PC-3 (cell line): ENCODE measurements around the gene VAMP8. TPM values are rescaled to one million over a fixed set of nuclear protein-coding genes. Genes with fewer than 3 reads are reported as not detected.
"Not testable (repeated sequence)": the region's sequence is repeated elsewhere in the genome, so short reads cannot be mapped to it uniquely, and the experiment has no call there.

Source experiments
- ATAC-seq: fragments of 200-7000 bp; cut with Tn5 transposase; 2 replicates; pipeline ENCODE4 v1.9.1; 2020; ENCODE audit warnings: mild to moderate bottlenecking, moderate library complexity
- BruUV-seq: library from RNA; stranded (reverse); fragments of 400-500 nt; replicated peaks from 2 replicates; lab custom pipeline; 2021; lab: Mats Ljungman, UMichigan
- CTCF ChIA-PET: fragments of 300-600 bp; sonication (Branson Sonifier 250); formaldehyde crosslinking; loops from one replicate; lab custom pipeline; 2022; ENCODE audit warnings: antibody characterized with exemption; lab: Charles Lee
- POLR2A ChIA-PET: fragments of 300-600 bp; sonication (Branson Sonifier 250); formaldehyde crosslinking; loops from one replicate; lab custom pipeline; 2022; ENCODE audit warnings: antibody characterized with exemption; ENCODE audit not compliant: unreplicated experiment; lab: Charles Lee
- DNase-seq: peaks from one replicate; pipeline ENCODE4 v3.0.0-alpha.2; 2015
- H2AFZ ChIP-seq: fragments of 300-600 bp; sonication (generic); 2 replicates; pipeline ENCODE4 v1.6.0; 2016; ENCODE audit warnings: antibody characterized with exemption, low read length
- H3F3A ChIP-seq: fragments of 300-600 bp; sonication (generic); one replicate; pipeline ENCODE4 v1.6.0; 2017; ENCODE audit warnings: antibody characterized with exemption, low read length, control low read depth, mild to moderate bottlenecking; ENCODE audit not compliant: unreplicated experiment
- H3K27ac ChIP-seq: fragments of 300-600 bp; sonication (generic); 2 replicates; pipeline ENCODE4 v1.5.1; 2016; ENCODE audit warnings: mild to moderate bottlenecking, low read length
- H3K27me3 ChIP-seq: fragments of 300-600 bp; sonication (generic); 2 replicates; pipeline ENCODE4 v1.6.1; 2016; ENCODE audit warnings: low read length, mixed read lengths
- H3K36me3 ChIP-seq: fragments of 300-600 bp; sonication (generic); 2 replicates; pipeline ENCODE4 v1.6.1; 2016; ENCODE audit warnings: low read depth, mixed run types, low read length, mixed read lengths
- H3K4me1 ChIP-seq: fragments of 300-600 bp; sonication (generic); 2 replicates; pipeline ENCODE4 v1.5.1; 2016; ENCODE audit warnings: low read length; ENCODE audit not compliant: insufficient read depth
- H3K4me2 ChIP-seq: fragments of 300-600 bp; sonication (generic); 2 replicates; pipeline ENCODE4 v1.6.0; 2016; ENCODE audit warnings: low read length
- H3K4me3 ChIP-seq: fragments of 300-600 bp; sonication (generic); 2 replicates; pipeline ENCODE4 v1.5.1; 2016; ENCODE audit warnings: mild to moderate bottlenecking, low read length, mixed read lengths
- H3K79me2 ChIP-seq: fragments of 300-600 bp; sonication (generic); 2 replicates; pipeline ENCODE4 v1.6.1; 2017; ENCODE audit warnings: low read length, mixed read lengths
- H3K9ac ChIP-seq: fragments of 300-600 bp; sonication (generic); 2 replicates; pipeline ENCODE4 v1.6.0; 2016; ENCODE audit warnings: mild to moderate bottlenecking, low read length
- H3K9me2 ChIP-seq: fragments of 300-600 bp; sonication (generic); replicated peaks from 2 replicates; pipeline ENCODE4 v1.6.1; 2016; ENCODE audit warnings: mixed run types, low read length, mixed read lengths
- H3K9me3 ChIP-seq: fragments of 300-600 bp; sonication (generic); 2 replicates; pipeline ENCODE4 v1.6.1; 2016; ENCODE audit warnings: low read length, mixed read lengths
- H4K20me1 ChIP-seq: fragments of 300-600 bp; sonication (generic); 2 replicates; pipeline ENCODE4 v1.6.1; 2016; ENCODE audit warnings: low read length, mixed read lengths
- CTCF ChIP-seq: fragments of 300-600 bp; sonication (generic); conservative IDR thresholded peaks from 2 replicates; pipeline ENCODE4 v1.5.1; 2017; ENCODE audit warnings: antibody characterized with exemption, low read depth, mild to moderate bottlenecking, low read length
- EZH2 ChIP-seq: fragments of 300-600 bp; sonication (generic); IDR thresholded peaks from one replicate; pipeline ENCODE4 v1.6.1; 2017; ENCODE audit warnings: antibody characterized with exemption, mild to moderate bottlenecking, low read length; ENCODE audit not compliant: unreplicated experiment
- EZH2phosphoT487 ChIP-seq: fragments of 300-600 bp; sonication (generic); IDR thresholded peaks from 2 replicates; pipeline ENCODE4 v1.6.1; 2018; ENCODE audit warnings: mild to moderate bottlenecking, antibody characterized with exemption, low read length, borderline replicate concordance
- intact Hi-C: fragments of 100-400 bp; cut with micrococcal nuclease; formaldehyde crosslinking; loops from 2 replicates; pipeline ENCODE4 v1.9.0; 2023
- total RNA-seq: library from RNA; depleted of rRNA; stranded (reverse); fragments of >200 nt; gene quantifications from 2 replicates; pipeline ENCODE4 v1.2.3, GENCODE V29; 2014

Gene VAMP8
- total RNA-seq, 1 experiment from 2014 or later, result 142 TPM

- Histone ChIP-seq H3K27ac (peak overlapping the region; percentile 16; the same call in 1 of the 2 replicates), H4K20me1 (no peaks in the 10 kb centered on the region), H3K36me3 (no peaks in the 10 kb centered on the region), H3K27me3 (no peaks in the 10 kb centered on the region), H3K4me1 (peaks cover 16% of the 10 kb centered on the region), H3K9me2 (no peaks in the 10 kb centered on the region), H2AFZ (no peak overlapping the region), H3K4me2 (no peak overlapping the region), H3K4me3 (no peak overlapping the region), H3K79me2 (peaks cover 4% of the 10 kb centered on the region), H3F3A (no peaks in the 10 kb centered on the region), H3K9ac (no peak overlapping the region), H3K9me3 (no peaks in the 10 kb centered on the region)
- no TSS peak for BruUV-seq
- DNase-seq, result no peak
- POLR2A ChIA-PET, result no interaction called here
- intact Hi-C loops, result no loop called here
- no peak for ATAC-seq
- TF ChIP-seq EZH2 (no peak), EZH2phosphoT487 (no peak), CTCF (no peak)
- CTCF ChIA-PET, result no interaction called here
Measured at GRCh38 chr2:85590950-85591349, 13.6 kb downstream of the VAMP8 start.

- ChIA-PET POLR2A (no interaction called here), CTCF (no interaction called here)
- peaks cover 20% of the 10 kb centered on the region for H3K4me1 ChIP-seq
- BruUV-seq, result no TSS peak
- H3K27ac ChIP-seq, result no peak overlapping the region
- TF ChIP-seq CTCF, result no peak
- TF ChIP-seq EZH2phosphoT487, result no peak
- TF ChIP-seq EZH2, result no peak
- H3K27me3 ChIP-seq, result no peaks in the 10 kb centered on the region
- intact Hi-C loops, result no loop called here
- H3K4me2 ChIP-seq, result no peak overlapping the region
- peaks cover 10% of the 10 kb centered on the region for H3K79me2 ChIP-seq
- no peaks in the 10 kb centered on the region for H3K9me2 ChIP-seq
- H4K20me1 ChIP-seq, result no peaks in the 10 kb centered on the region
- H2AFZ ChIP-seq, result no peak overlapping the region
- H3K4me3 ChIP-seq, result no peak overlapping the region
- no peaks in the 10 kb centered on the region for H3F3A ChIP-seq
- H3K9ac ChIP-seq, result no peak overlapping the region
- no peaks in the 10 kb centered on the region; the same call in 1 of the 2 replicates for H3K36me3 ChIP-seq
- ATAC-seq, result no peak
- DNase-seq, result no peak
- H3K9me3 ChIP-seq, result no peaks in the 10 kb centered on the region
Measured at GRCh38 chr2:85591563-85591962, 14.2 kb downstream of the VAMP8 start.

DNA sequence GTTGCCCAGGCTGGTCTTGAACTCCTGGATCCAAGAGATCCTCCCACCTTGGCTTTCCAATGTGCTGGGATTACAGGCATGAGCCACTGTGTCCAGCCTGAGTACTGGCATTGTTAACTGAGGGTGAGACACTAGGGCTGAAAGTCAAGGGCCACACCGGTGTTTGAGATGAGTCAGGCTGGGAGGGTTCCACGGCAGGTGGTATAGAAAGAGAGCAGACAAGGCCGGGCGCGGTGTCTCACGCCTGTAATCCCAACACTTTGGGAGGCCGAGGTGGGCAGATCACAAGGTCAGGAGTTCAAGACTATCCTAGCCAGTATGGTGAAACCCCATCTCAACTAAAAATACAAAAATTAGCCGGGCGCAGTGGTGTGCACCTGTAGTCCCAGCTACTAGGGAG lies 14.9 kb downstream of the VAMP8 start:
- H3K9me3 ChIP-seq, BruUV-seq, H3K36me3 ChIP-seq, ATAC-seq, H3K9ac ChIP-seq, H3K4me3 ChIP-seq, H3K9me2 ChIP-seq, DNase-seq, intact Hi-C loops, POLR2A ChIA-PET, H3K4me2 ChIP-seq, CTCF ChIA-PET, H2AFZ ChIP-seq, H3F3A ChIP-seq, H3K27me3 ChIP-seq, H4K20me1 ChIP-seq, H3K27ac ChIP-seq: not testable (repeated sequence)
- Histone ChIP-seq H3K79me2 (peaks cover 17% of the 10 kb centered on the region), H3K4me1 (peaks cover 24% of the 10 kb centered on the region)
